Effector CD4-positive, alpha-beta T cell (primary cell): Measurements from ENCODE around the gene NUDT22.

Experiments used
- DNase-seq: peaks from one replicate; pipeline ENCODE4 v3.0.0-alpha.2; 2020

Gene NUDT22

GRCh38 chr11:64255135-64256128, 29.4 kb downstream of the NUDT22 start:
- no peak for DNase-seq

- DNase-seq = no peak
Measured at GRCh38 chr11:64256300-64256699, 30.2 kb downstream of the NUDT22 start.

- no peak for DNase-seq
Measured at GRCh38 chr11:64258356-64258755, 32.3 kb downstream of the NUDT22 start.

GRCh38 chr11:64258946-64259532, 33.0 kb downstream of the NUDT22 start:
- no peak for DNase-seq

GRCh38 chr11:64259533-64260067, 33.5 kb downstream of the NUDT22 start:
- no peak for DNase-seq

- DNase-seq = no peak
Measured at GRCh38 chr11:64260147-64260708, 34.2 kb downstream of the NUDT22 start.

GRCh38 chr11:64261556-64262080, 35.5 kb downstream of the NUDT22 start:
- no peak for DNase-seq

GRCh38 chr11:64262271-64263002, 36.4 kb downstream of the NUDT22 start:
- DNase-seq = no peak

GRCh38 chr11:64263021-64263946, 37.2 kb downstream of the NUDT22 start:
- DNase-seq = no peak

GRCh38 chr11:64263947-64264317, 37.9 kb downstream of the NUDT22 start:
- DNase-seq = no peak

- DNase-seq = no peak
Measured at GRCh38 chr11:64264371-64264852, 38.3 kb downstream of the NUDT22 start.

- DNase-seq = no peak
Measured at GRCh38 chr11:64265176-64266160, 39.4 kb downstream of the NUDT22 start.

GRCh38 chr11:64266339-64266738, 40.3 kb downstream of the NUDT22 start:
- DNase-seq = no peak

- DNase-seq = no peak
Measured at GRCh38 chr11:64267207-64267945, 41.3 kb downstream of the NUDT22 start.

- no peak for DNase-seq
Measured at GRCh38 chr11:64268025-64268892, 42.2 kb downstream of the NUDT22 start.

GRCh38 chr11:64268893-64269539, 42.9 kb downstream of the NUDT22 start:
- DNase-seq = no peak

- peak; percentile 96 for DNase-seq
Measured at GRCh38 chr11:64269540-64270220, 43.6 kb downstream of the NUDT22 start.
